MM.1S (cell line): ENCODE data around the gene FAM200B.

Experiments used
- DNase-seq: peaks from one replicate; pipeline ENCODE4 v3.0.0-alpha.2; 2015
- H2AFZ ChIP-seq: fragments of 300-600 bp; sonication (generic); 2 replicates; pipeline ENCODE4 v1.6.0; 2016; ENCODE audit warnings: antibody characterized with exemption, low read length
- H3F3A ChIP-seq: fragments of 300-600 bp; sonication (generic); 2 replicates; pipeline ENCODE4 v1.6.1; 2016; ENCODE audit warnings: mild to moderate bottlenecking, antibody characterized with exemption, low read length, moderate library complexity, mixed read lengths; ENCODE audit not compliant: insufficient read depth
- H3K27ac ChIP-seq: fragments of 300-600 bp; sonication (generic); 2 replicates; pipeline ENCODE4 v1.5.1; 2016; ENCODE audit warnings: mild to moderate bottlenecking, low read length
- H3K27me3 ChIP-seq: fragments of 300-600 bp; sonication (generic); replicated peaks from 2 replicates; pipeline ENCODE4 v1.6.0; 2016; ENCODE audit warnings: low read length; ENCODE audit not compliant: insufficient read depth
- H3K36me3 ChIP-seq: fragments of 300-600 bp; sonication (generic); replicated peaks from 2 replicates; pipeline ENCODE4 v1.6.1; 2016; ENCODE audit warnings: mild to moderate bottlenecking, low read length, mixed read lengths; ENCODE audit not compliant: insufficient read depth
- H3K4me1 ChIP-seq: fragments of 300-600 bp; sonication (generic); 2 replicates; pipeline ENCODE4 v1.6.1; 2016; ENCODE audit warnings: low read length, mixed read lengths
- H3K4me2 ChIP-seq: fragments of 300-600 bp; sonication (generic); 2 replicates; pipeline ENCODE4 v1.6.0; 2016; ENCODE audit warnings: low read depth, low read length
- H3K4me3 ChIP-seq: fragments of 300-600 bp; sonication (generic); 2 replicates; pipeline ENCODE4 v1.5.1; 2016; ENCODE audit warnings: low read length, mixed read lengths
- H3K79me2 ChIP-seq: fragments of 300-600 bp; sonication (generic); 2 replicates; pipeline ENCODE4 v1.6.1; 2016; ENCODE audit warnings: mixed run types, low read length, mixed read lengths
- H3K9ac ChIP-seq: fragments of 300-600 bp; sonication (generic); 2 replicates; pipeline ENCODE4 v1.6.1; 2016; ENCODE audit warnings: low read length, mixed read lengths
- H3K9me2 ChIP-seq: fragments of 300-600 bp; sonication (generic); replicated peaks from 2 replicates; pipeline ENCODE4 v1.6.1; 2016; ENCODE audit warnings: mild to moderate bottlenecking, low read length, mixed read lengths; ENCODE audit not compliant: insufficient read depth
- H3K9me3 ChIP-seq: fragments of 300-600 bp; sonication (generic); replicated peaks from 2 replicates; pipeline ENCODE4 v1.6.1; 2016; ENCODE audit warnings: mild to moderate bottlenecking, low read length, mixed read lengths; ENCODE audit not compliant: insufficient read depth
- H4K20me1 ChIP-seq: fragments of 300-600 bp; sonication (generic); 2 replicates; pipeline ENCODE4 v1.6.1; 2016; ENCODE audit warnings: mild to moderate bottlenecking, low read length, moderate library complexity, mixed read lengths; ENCODE audit not compliant: insufficient read depth
- CTCF ChIP-seq: fragments of 300-600 bp; sonication (generic); IDR thresholded peaks from 2 replicates; pipeline ENCODE4 v1.5.1; 2016; ENCODE audit warnings: antibody characterized with exemption, low read length, mixed read lengths
- EZH2 ChIP-seq: fragments of 300-600 bp; sonication (generic); optimal IDR thresholded peaks from 2 replicates; pipeline ENCODE3; 2017; ENCODE audit warnings: low read depth, mild to moderate bottlenecking, antibody characterized with exemption, low read length, mixed read lengths
- EZH2phosphoT487 ChIP-seq: fragments of 300-600 bp; sonication (generic); IDR thresholded peaks from 2 replicates; pipeline ENCODE4 v1.6.1; 2018; ENCODE audit warnings: antibody characterized with exemption, low read length

FAM200B gene

DNA sequence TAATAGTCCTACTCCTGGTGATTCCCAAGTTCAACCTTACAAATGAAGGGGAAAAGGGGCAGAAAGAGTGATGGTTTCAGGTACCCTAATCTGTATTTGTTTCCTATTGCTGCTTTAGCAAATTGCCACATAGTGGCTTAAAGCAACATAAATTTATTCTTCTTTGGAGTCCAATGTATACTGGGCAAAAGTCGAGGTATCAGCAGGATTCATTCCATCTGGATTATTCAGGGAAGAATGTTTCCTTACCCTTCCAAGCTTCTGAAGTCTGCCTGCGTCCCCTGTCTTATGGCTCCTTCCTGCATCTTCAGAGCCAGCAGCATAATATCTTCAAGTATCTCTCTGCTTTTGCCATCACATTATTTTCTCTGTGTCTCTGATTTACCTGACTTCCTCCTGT is 11.0 kb downstream of the FAM200B start:
- Histone ChIP-seq H3K9me3 (no peaks in the 10 kb centered on the region), H4K20me1 (no peaks in the 10 kb centered on the region), H3K9ac (no peak overlapping the region), H3K36me3 (no peaks in the 10 kb centered on the region), H3K4me3 (no peak overlapping the region), H3K9me2 (no peaks in the 10 kb centered on the region), H3K4me2 (no peak overlapping the region), H3K27ac (no peak overlapping the region), H3K4me1 (no peaks in the 10 kb centered on the region), H3K79me2 (no peaks in the 10 kb centered on the region), H2AFZ (no peak overlapping the region), H3F3A (no peaks in the 10 kb centered on the region), H3K27me3 (no peaks in the 10 kb centered on the region)
- TF ChIP-seq EZH2 (no peak), EZH2phosphoT487 (no peak), CTCF (no peak)
- DNase-seq: no peak

GRCh38 chr4:15694431-15694830 is 12.8 kb downstream of the FAM200B start:
- no peak overlapping the region for H3K9ac ChIP-seq
- no peaks in the 10 kb centered on the region for H3K9me2 ChIP-seq
- no peak overlapping the region for H2AFZ ChIP-seq
- no peaks in the 10 kb centered on the region for H3F3A ChIP-seq
- H3K4me3 ChIP-seq: no peak overlapping the region
- no peaks in the 10 kb centered on the region for H3K4me1 ChIP-seq
- no peaks in the 10 kb centered on the region for H3K9me3 ChIP-seq
- no peak overlapping the region for H3K4me2 ChIP-seq
- TF ChIP-seq CTCF: no peak
- no peak for TF ChIP-seq EZH2
- no peak for TF ChIP-seq EZH2phosphoT487
- H3K36me3 ChIP-seq: no peaks in the 10 kb centered on the region
- no peak for DNase-seq
- H4K20me1 ChIP-seq: no peaks in the 10 kb centered on the region
- no peaks in the 10 kb centered on the region for H3K79me2 ChIP-seq
- H3K27ac ChIP-seq: no peak overlapping the region
- H3K27me3 ChIP-seq: no peaks in the 10 kb centered on the region

GRCh38 chr4:15695240-15695699 is 13.6 kb downstream of the FAM200B start:
- no peaks in the 10 kb centered on the region for H3K4me1 ChIP-seq
- H3K27ac ChIP-seq: no peak overlapping the region
- no peak overlapping the region for H3K4me2 ChIP-seq
- H3K27me3 ChIP-seq: no peaks in the 10 kb centered on the region
- H3K9me2 ChIP-seq: no peaks in the 10 kb centered on the region
- no peak overlapping the region for H2AFZ ChIP-seq
- DNase-seq: no peak
- no peak overlapping the region for H3K4me3 ChIP-seq
- H3K36me3 ChIP-seq: no peaks in the 10 kb centered on the region
- no peaks in the 10 kb centered on the region for H3K9me3 ChIP-seq
- no peaks in the 10 kb centered on the region for H3K79me2 ChIP-seq
- H3F3A ChIP-seq: no peaks in the 10 kb centered on the region
- no peaks in the 10 kb centered on the region for H4K20me1 ChIP-seq
- no peak overlapping the region for H3K9ac ChIP-seq
- TF ChIP-seq EZH2 (no peak), EZH2phosphoT487 (no peak), CTCF (no peak)
